Mucosa of stomach (tissue), 1 donor: ENCODE results near the gene CNTNAP2.

Experiments
- H3K27me3 ChIP-seq: one replicate; pipeline ENCODE4 v1.7.0; 2013; ENCODE audit warnings: mild to moderate bottlenecking, low read length; ENCODE audit not compliant: control insufficient read depth, insufficient read depth
- H3K36me3 ChIP-seq: one replicate; pipeline ENCODE4 v1.7.0; 2013; ENCODE audit warnings: low read length; ENCODE audit not compliant: control insufficient read depth, insufficient read depth
- H3K4me1 ChIP-seq: one replicate; pipeline ENCODE4 v1.7.0; 2013; ENCODE audit warnings: mild to moderate bottlenecking, low read length; ENCODE audit not compliant: control insufficient read depth, insufficient read depth
- H3K4me3 ChIP-seq: one replicate; pipeline ENCODE4 v1.7.0; 2013; ENCODE audit warnings: low read length
- H3K9ac ChIP-seq: one replicate; pipeline ENCODE4 v1.7.0; 2013; ENCODE audit warnings: mild to moderate bottlenecking, low read length, moderate library complexity
- H3K9me3 ChIP-seq: one replicate; pipeline ENCODE4 v1.7.0; 2013; ENCODE audit warnings: mild to moderate bottlenecking, low read length, moderate library complexity; ENCODE audit not compliant: control insufficient read depth
- donor health status: Pancreatic carcinoma.

CNTNAP2 gene

GRCh38 chr7:148238761-148239325 is 2122.2 kb downstream of the CNTNAP2 start:
- no peaks in the 10 kb centered on the region for H3K9me3 ChIP-seq
- no peaks in the 10 kb centered on the region for H3K27me3 ChIP-seq

GRCh38 chr7:148241700-148242293 is 2125.2 kb downstream of the CNTNAP2 start:
- H3K4me1 ChIP-seq, result no peaks in the 10 kb centered on the region
- no peaks in the 10 kb centered on the region for H3K27me3 ChIP-seq
- no peak overlapping the region for H3K9ac ChIP-seq
- no peaks in the 10 kb centered on the region for H3K9me3 ChIP-seq
- H3K36me3 ChIP-seq, result no peaks in the 10 kb centered on the region
- H3K4me3 ChIP-seq, result no peak overlapping the region

More at GRCh38 chr7:148238761-148239325, 2122.2 kb downstream of the CNTNAP2 start:
- H3K4me1 ChIP-seq, result no peaks in the 10 kb centered on the region
- no peak overlapping the region for H3K4me3 ChIP-seq
- H3K36me3 ChIP-seq, result no peaks in the 10 kb centered on the region
- H3K9ac ChIP-seq, result no peak overlapping the region

GRCh38 chr7:148242294-148242821 is 2125.8 kb downstream of the CNTNAP2 start:
- Histone ChIP-seq H3K9ac (no peak overlapping the region), H3K27me3 (no peaks in the 10 kb centered on the region), H3K36me3 (no peaks in the 10 kb centered on the region), H3K4me3 (no peak overlapping the region), H3K9me3 (no peaks in the 10 kb centered on the region), H3K4me1 (no peaks in the 10 kb centered on the region)

- no peak overlapping the region for H3K4me3 ChIP-seq
- H3K4me1 ChIP-seq, result no peaks in the 10 kb centered on the region
- H3K9ac ChIP-seq, result no peak overlapping the region
- no peaks in the 10 kb centered on the region for H3K36me3 ChIP-seq
- no peaks in the 10 kb centered on the region for H3K9me3 ChIP-seq
- no peaks in the 10 kb centered on the region for H3K27me3 ChIP-seq
Measured at GRCh38 chr7:148245381-148245780, 2128.8 kb downstream of the CNTNAP2 start.

GRCh38 chr7:148253629-148254028 is 2137.0 kb downstream of the CNTNAP2 start:
- H3K9ac ChIP-seq, result no peak overlapping the region
- H3K36me3 ChIP-seq, result no peaks in the 10 kb centered on the region
- no peak overlapping the region for H3K4me3 ChIP-seq
- no peaks in the 10 kb centered on the region for H3K9me3 ChIP-seq
- no peaks in the 10 kb centered on the region for H3K4me1 ChIP-seq
- H3K27me3 ChIP-seq, result no peaks in the 10 kb centered on the region

- Histone ChIP-seq H3K27me3 (no peaks in the 10 kb centered on the region), H3K4me1 (no peaks in the 10 kb centered on the region), H3K4me3 (no peak overlapping the region), H3K9ac (no peak overlapping the region), H3K36me3 (no peaks in the 10 kb centered on the region), H3K9me3 (no peaks in the 10 kb centered on the region)
Measured at GRCh38 chr7:148255333-148255732, 2138.7 kb downstream of the CNTNAP2 start.

GRCh38 chr7:148256433-148256832 is 2139.8 kb downstream of the CNTNAP2 start:
- Histone ChIP-seq H3K36me3 (no peaks in the 10 kb centered on the region), H3K27me3 (no peaks in the 10 kb centered on the region), H3K9me3 (no peaks in the 10 kb centered on the region), H3K9ac (no peak overlapping the region), H3K4me1 (no peaks in the 10 kb centered on the region), H3K4me3 (no peak overlapping the region)

- Histone ChIP-seq H3K9me3 (no peaks in the 10 kb centered on the region), H3K9ac (no peak overlapping the region), H3K4me3 (no peak overlapping the region), H3K36me3 (no peaks in the 10 kb centered on the region), H3K4me1 (no peaks in the 10 kb centered on the region), H3K27me3 (no peaks in the 10 kb centered on the region)
Measured at GRCh38 chr7:148260599-148260998, 2144.0 kb downstream of the CNTNAP2 start.

GRCh38 chr7:148261523-148261922 is 2144.9 kb downstream of the CNTNAP2 start:
- Histone ChIP-seq H3K9me3 (no peaks in the 10 kb centered on the region), H3K27me3 (no peaks in the 10 kb centered on the region), H3K9ac (no peak overlapping the region), H3K36me3 (no peaks in the 10 kb centered on the region), H3K4me3 (no peak overlapping the region), H3K4me1 (no peaks in the 10 kb centered on the region)

GRCh38 chr7:148261996-148262688 is 2145.5 kb downstream of the CNTNAP2 start:
- Histone ChIP-seq H3K4me1 (no peaks in the 10 kb centered on the region), H3K9me3 (no peaks in the 10 kb centered on the region), H3K27me3 (no peaks in the 10 kb centered on the region), H3K4me3 (no peak overlapping the region), H3K36me3 (no peaks in the 10 kb centered on the region), H3K9ac (no peak overlapping the region)

- H3K9me3 ChIP-seq, result no peaks in the 10 kb centered on the region
- no peaks in the 10 kb centered on the region for H3K36me3 ChIP-seq
- no peak overlapping the region for H3K9ac ChIP-seq
- no peaks in the 10 kb centered on the region for H3K27me3 ChIP-seq
- H3K4me3 ChIP-seq, result no peak overlapping the region
- no peaks in the 10 kb centered on the region for H3K4me1 ChIP-seq
Measured at GRCh38 chr7:148262721-148263229, 2146.2 kb downstream of the CNTNAP2 start.

GRCh38 chr7:148264933-148265557 is 2148.4 kb downstream of the CNTNAP2 start:
- Histone ChIP-seq H3K9me3 (no peaks in the 10 kb centered on the region), H3K4me3 (no peak overlapping the region), H3K36me3 (no peaks in the 10 kb centered on the region), H3K4me1 (no peaks in the 10 kb centered on the region), H3K27me3 (no peaks in the 10 kb centered on the region), H3K9ac (no peak overlapping the region)
